Measurements from ENCODE around the gene IFNA6.
A peak's percentile ranks its signal among the peaks of the same experiment; 100 is the strongest.
"Not testable (repeated sequence)": the region's sequence is repeated elsewhere in the genome, so short reads cannot be mapped to it uniquely, and the experiment has no call there.

IFNA6 gene

DNA sequence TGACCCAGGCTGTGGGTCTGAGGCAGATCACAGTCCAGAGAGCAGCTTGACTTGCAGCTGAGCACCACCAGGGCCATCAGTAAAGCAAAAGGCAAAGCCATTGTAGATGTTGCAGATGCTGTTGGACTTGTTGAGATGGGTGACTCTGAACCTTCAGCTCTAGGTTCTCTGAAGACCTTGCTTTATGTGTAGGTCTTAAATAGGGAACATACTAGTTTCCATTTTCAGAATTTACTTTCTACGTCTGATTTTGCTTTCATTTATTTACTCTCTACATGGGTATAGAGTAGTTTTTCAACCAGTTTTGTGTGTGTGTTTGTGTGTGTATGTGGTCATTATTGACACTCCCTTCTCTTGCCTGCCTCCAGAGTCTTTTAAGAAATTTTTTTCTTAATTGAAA is at the start of gene IFNA6:
Gene IFNA6, minus strand, starts transcription at position 101 of the 400 bp plus-strand sequence. Its CDS starts 0 bp downstream, at position 101.
- no peak for DNase-seq

DNA sequence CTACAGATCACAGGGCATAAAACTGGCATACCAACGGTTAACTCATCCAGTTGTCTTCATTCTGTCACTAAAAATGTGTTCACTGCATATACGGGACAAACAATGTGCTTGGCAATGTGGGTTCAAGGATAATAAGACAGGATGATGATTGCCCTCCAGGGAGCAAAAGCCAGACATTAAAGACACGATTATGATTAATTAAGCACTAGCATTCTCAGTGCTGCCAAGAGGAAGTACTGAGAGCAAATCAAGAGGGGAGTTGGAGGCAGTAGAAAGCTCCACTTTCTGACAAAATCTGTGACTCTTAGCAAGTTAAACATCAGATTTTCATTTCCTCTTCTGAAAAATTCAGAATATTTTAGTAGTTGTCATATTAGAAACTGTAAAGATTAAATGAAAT is 49.3 kb upstream of the IFNA6 start:
- DNase-seq = no peak

DNA sequence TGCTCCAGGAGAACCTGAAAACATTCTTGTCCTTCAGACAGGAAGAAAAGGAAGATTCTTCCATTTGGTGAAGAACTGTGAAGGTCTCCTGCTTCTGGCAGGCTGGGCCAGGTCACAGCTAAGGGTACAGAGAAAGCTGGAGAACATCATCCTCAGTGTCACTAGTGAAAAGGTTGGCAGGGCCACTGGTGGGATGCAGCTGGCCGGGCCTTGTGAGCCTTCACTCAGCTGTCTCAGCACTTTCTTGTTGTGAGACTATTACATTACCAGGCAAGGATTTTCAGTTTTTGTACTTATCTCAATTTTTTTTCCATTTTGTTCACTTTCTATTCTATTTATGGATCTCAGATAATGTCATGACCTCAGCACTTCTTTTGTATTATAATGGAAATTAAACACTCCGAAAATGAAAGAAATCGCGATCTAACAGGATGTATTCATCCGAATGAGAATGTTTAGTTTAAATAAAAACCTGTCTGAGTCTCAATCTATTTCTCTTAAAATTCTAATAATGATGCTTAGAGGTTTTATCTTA is 48.3 kb upstream of the IFNA6 start:
- no peak for DNase-seq

DNA sequence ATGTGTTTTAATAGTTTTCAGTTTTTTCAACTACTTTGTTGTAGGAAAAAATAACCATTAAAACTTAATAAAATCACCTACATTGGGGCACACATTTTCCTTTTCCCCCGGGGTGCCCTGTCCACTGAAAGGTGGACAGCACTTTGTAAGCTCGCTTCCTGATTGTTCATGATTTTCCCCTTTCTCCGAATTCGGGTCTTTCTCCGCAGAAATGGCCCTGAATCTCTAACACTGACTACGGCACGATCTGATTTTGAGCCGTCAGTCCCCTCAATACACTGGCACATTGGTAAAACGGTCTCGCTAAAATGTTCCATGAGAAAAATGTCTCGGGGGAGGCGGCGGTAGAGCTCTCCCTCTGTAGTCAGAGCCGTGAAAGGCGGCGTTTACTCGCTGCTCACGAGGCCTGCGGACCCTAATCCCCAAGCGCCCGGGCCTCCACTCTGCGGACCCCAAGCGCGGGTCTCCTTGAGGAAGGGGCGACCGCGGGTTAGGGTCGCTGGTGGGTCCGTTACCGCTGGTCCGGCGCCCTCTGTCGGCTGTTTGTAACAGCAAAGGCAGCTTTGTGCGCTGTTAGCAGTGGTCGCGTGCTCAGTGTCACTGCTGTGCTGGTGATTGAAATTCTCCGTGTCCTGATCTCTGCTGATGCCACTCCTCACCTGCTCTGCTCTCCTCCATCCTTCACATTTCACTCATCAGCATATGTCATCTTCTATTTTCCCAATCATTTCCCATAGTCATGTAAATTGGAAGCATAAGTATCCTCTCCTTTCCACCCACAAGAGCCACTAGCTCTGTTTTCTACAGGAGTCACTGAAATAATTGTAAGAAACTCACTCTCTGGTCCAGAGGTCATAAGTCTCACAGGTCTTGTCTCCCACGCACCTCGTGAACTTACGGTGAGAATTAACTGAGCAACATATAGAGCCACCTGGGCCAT is 45.4 kb upstream of the IFNA6 start:
- DNase-seq = peak; percentile 38

DNA sequence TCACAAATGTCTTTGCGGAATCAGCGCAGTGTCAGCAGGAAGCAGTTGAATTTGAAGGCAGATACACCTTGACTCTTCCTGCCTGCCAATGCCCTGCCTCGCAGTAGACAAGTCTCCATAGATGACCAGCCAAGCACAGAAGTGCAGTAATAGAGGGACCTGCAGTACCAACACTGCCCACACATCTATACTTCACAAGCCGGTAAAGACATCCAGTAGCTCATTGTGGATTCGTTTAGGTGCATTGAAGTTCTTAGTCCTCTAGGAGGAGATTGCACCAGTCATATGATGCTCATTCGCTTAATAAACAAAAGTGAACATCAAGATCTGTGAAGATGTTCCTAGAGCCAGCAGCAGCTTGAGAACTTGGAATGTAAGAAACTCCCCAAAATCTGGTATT is 41.6 kb upstream of the IFNA6 start:
- DNase-seq = no peak

DNA sequence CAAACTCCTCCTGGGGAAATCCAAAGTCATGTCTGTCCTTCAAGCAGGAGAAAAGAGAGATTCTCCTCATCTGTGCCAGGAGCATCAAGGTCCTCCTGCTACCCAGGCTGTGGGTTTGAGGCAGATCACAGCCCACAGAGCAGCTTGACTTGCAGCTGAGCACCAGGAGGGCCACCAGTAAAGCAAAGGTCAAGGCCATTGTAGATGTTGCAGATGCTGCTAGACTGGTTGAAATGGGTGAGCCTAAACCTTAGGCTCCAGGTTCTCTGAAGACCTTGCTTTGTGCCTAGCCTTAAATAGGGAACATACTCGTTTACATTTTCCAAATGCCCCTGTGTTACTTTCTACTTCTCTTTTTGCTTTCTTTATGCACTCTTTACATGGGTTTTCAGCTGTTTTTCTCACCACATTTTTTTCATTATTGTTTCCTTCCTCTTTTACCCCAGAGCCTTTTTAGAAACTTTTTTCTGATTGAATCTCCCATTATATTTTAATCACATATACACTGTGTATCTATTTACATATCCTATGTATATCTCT is 34.5 kb upstream of the IFNA6 start, which contains the start of gene IFNA2:
Gene IFNA2, minus strand, starts transcription at position 268 of the 540 bp plus-strand sequence. Its CDS starts 69 bp downstream, at position 199.
- no peak for DNase-seq

DNA sequence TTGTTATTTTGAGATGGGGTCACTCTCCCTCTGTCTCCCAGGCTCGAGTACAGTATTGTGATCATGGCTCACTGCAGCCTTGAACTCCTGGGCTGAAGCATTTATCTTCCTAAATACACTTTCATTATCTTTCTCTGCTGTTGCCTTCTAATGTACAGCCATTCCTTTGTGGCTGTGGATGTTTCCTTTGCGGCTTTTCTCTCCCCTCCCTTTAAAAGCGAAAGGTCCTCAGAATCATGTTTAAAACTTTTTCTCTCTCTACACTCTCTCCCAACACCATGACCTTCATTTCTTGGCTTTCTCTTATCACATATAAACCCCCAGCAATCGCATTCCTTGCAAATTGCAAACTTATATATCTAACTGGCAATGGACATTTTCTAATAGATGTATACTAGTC is 32.9 kb upstream of the IFNA6 start:
- DNase-seq = no peak

DNA sequence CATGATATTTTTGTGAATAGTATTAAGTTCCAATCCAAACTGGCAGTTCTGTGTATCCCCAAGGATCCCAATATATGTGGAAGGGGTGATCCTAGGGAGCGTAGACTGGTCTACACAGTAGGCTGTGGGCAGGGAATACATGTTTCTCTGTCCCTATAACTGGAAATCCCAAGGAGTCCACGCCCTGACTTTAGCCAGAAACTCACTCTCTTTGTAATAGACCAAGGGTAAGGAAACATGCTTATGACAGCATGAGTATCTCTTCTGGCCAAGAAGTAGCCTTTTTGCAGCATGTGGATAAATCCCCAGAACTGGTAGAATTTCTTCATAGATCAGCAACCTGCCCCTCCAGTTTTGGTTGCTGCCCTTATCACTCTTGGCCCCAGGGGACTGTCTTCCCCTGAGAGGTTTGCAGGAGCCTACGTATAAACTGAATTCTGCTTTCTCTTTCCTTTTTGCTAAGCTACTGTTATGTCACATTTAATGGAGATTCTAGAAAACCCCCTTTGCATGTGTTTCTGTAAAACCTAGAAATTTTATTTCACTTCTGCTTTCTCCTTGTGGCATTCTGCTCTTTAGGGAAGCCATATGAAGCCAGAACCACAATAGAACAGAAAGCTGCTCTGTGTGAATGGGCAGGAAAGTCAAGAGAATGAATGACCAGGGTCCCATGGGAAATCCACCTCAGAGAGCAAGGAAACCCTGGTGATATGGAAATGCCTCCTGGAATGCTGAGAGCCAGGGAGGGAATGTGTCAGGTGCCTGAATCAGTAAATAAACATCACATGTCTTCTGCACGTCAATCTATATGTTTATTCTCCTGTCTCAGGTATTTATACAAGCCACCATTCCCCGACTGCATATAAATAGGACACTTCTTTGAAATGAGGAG is 31.0 kb upstream of the IFNA6 start:
- no peak for DNase-seq

DNA sequence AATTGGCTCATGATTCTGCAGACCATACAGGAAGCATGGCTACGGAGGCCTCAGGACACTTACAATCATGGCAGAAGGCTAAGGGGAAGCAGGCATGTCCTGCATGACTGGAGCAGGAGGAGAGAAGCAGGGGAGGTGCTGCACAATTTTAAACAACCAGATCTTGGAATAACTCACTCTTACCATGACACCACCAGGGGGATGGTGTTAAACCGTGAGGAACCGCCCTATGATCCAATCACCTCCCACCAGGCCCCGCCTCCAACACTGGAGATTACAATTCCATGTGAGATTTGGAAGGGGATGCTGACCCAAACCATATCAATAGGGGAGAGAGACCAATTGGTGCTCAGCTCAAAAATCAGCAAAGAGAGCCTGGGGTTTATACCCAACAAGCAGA is 20.8 kb upstream of the IFNA6 start:
- DNase-seq = not testable (repeated sequence)

DNA sequence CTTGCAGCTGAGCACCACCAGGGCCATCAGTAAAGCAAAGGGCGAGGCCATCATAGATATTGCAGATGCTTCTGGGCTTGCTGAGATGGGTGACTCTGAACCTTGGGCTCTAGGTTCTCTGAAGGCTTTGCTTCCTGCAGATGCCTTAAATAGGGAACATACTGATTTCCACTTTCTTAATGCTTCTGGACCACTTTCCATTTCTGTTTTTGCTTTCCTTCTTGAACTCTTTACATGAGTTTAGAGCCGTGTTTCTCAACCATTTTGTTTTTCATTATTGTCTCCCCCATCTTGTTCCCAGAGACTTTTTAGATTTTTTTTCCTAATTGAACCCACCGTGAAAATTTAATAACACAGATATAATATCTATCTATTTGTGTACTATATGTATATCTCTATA is 17.3 kb upstream of the IFNA6 start, which contains the start of gene IFNA13:
Gene IFNA13, minus strand, starts transcription at position 101 of the 400 bp plus-strand sequence. Its CDS starts 47 bp downstream, at position 54.
- DNase-seq = no peak

DNA sequence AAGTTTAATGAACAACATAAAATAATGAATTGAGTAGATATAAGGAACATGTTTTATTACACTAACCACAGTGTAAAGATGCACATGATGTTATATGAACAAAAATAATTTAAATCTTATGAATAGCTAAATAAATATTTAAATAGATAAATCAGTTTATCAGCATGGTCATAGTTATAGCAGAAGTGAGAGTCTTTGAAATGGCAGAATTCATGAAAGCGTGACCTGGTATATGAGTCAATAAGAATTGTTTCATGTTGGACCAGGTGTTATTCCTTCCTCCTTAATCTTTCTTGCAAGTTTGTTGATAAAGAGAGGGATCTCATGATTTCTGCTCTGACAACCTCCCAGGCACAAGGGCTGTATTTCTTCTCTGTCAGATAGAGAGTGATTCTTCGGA is 16.5 kb upstream of the IFNA6 start:
- DNase-seq = not testable (repeated sequence)

DNA sequence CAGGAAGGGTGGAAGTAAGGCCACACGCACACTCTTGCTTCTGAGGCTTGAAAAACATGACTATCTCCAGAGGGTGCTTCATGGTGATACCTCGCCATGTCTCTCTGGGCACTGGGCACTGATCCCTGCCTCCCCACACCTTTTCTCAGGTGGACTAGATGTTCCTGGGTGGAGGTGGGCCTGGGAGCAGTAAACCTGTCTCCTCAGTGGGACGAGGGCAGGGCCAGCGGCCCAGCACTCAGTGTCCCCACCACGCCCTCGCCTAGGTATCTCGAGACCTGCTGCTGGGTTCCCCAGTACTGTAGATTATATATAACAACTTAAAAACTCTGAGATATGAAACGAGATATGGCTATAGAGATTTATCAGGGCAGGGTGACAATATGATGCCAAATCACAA is 11.6 kb upstream of the IFNA6 start:
- no peak for DNase-seq

DNA sequence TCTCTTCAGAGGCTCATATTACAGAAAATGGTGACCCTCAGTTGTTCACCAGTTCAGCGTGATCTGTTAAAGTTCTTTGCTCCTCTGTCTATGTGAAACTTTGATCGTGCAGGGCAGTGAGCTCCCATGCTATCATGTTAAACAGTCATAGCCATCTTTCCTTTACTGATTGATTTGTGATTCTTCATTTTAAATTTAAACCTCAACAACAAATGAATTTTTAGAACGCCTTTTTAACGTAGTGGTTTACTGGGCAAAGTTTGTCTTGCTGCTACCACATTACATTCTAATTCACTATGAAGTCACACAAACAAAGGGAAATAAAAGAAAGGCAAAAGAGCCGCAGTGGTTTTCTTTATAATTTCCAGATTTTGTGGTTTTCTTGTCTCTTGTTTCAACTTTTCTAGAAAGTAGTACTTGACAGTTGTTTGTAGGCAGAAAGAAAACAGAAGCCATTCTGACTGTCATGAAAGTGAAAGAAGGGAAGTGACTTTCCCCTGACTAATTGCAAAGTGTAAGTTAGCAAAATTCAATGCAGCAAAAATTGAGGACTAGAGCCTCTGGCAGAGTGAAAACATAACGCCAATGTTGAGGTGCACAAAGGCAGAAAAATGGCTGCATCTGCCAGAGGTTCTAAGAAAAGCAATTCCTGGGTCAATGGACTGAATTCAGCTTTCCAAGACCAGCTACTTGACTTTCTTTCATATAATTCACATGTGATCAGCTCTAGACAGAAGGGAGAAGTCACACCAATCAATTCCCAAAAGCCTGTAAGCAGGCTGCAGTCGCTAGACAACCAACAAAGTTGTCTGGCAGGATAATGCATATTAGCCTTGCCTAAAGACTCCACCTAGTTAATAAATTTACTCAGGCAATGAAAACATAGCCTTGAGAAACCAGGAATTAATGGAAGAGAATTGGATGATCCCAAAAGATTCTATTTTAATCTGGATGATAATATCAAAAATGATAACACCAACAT is 7.1 kb upstream of the IFNA6 start:
- no peak for DNase-seq

DNA sequence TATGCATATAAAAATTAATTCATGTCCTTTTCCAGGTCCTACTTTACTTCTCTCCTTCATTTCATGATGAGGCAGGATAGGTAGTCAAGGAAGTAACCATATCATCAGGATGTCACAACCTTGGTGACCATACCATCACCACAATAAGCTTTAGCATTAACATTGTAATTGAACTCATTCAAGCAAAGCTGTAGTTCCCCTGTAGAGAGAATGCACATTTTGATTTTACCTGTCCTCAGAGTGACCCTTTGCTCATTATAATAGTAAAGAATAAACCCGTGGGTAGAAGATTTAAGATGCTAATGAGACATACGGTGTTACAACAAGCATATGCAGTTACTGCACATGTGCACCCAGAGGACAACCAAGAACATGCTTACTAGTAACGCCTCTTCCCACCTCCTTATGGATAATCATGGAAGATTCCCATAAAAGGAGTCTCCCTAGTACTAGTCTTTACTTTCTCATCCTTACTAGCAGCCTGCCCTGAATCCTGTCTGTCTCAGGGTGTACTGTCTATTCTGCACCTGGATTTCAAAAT is 2.2 kb downstream of the IFNA6 start:
- DNase-seq = no peak

DNA sequence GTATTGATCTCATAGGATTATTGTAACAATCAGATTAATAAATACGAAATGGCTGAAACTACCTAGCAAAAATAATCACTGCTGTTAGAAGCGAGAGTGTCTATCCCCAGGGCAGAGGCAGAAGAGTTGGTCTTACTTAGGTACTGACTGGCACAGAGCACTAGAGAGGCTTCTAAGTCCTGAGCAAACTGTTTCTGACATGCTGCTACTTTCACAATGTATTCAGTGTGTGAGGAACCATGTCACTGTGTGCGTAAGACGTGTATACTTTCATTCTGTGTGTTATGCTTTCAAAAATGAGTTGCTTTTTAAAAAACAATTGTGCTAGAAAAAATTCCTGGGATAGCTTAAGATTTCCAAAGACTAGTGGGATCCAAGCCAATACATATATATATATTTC is 10.0 kb downstream of the IFNA6 start:
- DNase-seq = no peak

DNA sequence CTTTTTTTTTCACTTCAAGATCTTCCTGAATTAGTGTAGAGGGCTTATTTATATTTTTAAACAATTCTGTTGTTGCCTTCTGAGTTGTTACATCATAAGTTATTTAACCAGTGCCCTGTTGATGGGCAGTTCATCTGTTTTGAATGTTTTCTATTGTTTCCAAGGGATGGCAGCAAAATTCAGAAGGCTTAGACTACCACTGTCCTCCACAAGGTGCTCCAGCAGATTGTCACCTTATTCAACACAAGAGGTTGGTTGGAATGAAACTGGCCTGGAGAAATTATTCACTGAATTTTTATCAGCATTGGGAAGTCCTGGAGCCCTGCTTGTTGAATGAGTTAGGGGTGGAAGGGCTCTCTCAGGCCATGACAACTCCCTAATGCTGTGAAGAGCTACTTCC is 14.2 kb downstream of the IFNA6 start:
- DNase-seq = no peak

DNA sequence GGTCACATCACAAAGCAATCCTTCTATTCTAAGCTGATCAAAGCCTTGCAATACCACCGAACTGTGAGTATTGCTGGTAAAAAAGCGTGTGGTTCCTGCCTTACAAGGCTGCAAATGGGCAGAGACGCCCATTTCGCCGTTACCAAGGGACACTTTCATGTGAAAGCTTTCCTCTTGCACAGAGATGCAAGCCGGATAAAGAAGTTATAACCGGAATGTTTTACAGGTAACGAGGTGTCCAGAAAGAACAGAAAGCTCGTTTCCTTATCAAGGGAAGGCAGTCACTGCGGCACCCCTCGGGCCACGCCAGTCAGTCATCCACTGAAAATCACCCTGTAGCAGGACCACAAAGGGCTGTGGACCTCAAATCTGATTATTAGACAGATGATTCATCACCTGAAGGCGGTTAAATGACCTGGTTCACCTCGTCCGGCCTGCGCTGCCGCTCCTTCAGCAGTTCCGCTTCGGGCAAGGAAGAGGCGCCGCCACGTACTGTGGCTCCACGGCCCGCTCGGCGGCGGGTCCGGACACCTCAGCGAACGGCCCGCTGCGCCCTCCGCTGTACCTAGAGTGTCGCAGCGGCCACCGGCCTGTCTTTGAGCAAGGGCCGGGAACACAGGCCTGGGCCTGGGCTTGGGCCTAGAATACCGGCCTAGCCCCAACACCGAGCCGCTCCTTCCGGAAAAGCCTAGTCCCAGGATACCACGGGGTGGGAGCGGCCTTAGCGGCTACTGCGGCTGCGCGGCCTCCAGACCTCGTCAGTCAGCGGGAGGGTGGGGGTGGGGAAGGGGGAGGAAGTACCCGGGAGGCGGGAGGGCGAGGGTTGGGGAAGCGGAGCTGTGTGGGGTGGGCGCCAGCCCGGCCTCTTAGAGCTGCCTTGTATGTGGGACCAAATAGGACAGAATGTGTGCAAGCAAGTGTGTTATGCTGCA is 15.7 kb downstream of the IFNA6 start, which contains the start of gene KLHL9:
Gene KLHL9, minus strand, starts transcription at position 704 of the 932 bp plus-strand sequence. Its CDS starts 545 bp downstream, at position 159.
- DNase-seq = peak; percentile 96

DNA sequence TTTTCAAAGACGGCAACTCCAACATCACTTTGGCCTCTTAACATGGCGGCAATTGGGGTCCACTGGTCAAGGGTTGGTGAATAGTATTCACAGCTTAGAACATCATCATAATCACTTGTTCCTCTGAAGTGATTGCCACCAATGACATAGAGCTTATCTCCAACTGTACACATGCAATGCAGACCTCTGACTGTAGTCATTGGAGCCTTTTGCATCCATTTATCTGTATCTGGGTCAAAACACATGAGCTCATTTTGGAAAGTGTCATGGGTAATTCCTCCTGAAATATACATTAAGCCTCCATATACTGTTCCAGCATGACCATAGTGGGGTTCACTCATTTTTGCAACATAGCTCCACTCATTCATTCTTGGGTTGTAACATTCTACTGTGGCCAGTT is 17.5 kb downstream of the IFNA6 start:
- no peak for DNase-seq

DNA sequence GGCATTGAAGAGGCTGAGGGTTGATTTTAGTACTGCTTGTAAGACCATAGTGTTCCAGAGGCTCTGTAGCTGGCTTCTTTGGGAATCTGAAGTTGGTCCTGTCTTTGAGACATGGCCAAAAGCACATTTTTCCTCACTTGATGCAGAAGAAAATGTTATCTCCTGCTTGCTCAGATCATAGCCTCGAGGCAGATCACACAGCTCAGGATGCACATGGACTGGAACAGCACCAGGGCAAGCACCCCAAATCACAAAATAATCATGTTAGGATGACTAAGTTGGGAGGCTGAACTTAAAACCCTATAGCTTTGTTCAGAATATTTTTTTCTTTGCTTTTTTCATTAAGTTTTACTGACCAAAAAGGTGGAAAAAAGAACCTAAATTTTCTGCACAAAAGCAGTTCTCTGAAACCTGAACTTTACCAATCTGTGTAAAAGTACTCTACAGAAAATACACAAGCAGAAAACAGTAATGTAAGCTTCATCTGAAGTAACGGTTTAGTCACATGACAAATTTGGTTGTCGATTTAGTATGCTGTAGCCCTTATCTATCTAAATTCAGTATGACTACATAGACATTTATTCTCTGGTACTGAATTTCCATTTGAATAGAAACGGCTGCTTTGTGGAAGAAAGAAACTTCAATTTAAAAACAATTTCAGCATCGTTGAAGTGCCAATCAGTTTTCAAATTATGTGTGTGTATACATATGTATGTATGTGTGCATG is 18.8 kb downstream of the IFNA6 start:
- no peak for DNase-seq
